ENCODE results near the gene GPER1. TPM values are rescaled to one million over a fixed set of nuclear protein-coding genes. Genes with fewer than 3 reads are reported as not detected.

Gene GPER1
- total and polyA plus RNA-seq, 4 donors = 3.3 to 12.2 (median 10.1) TPM

GRCh38 chr7:1094870-1095269 lies 7.0 kb downstream of the GPER1 start:
- Histone ChIP-seq H3K36me3 (ENCODE audit: control insufficient read depth, insufficient read depth, low read length) (peaks cover 67% of the 10 kb centered on the region), H3K4me1 (ENCODE audit: control insufficient read depth, insufficient read depth, low read length) (peaks cover 27% of the 10 kb centered on the region), H3K27ac (ENCODE audit: low read depth, low read length) (no peak overlapping the region), H3K9me3 (ENCODE audit: control insufficient read depth, insufficient read depth, low read length) (no peaks in the 10 kb centered on the region), H3K27me3 (ENCODE audit: control insufficient read depth, insufficient read depth, low read length) (no peaks in the 10 kb centered on the region), H3K4me3 (ENCODE audit: low read depth, low read length) (no peak overlapping the region)
- DNase-seq (ENCODE audit: low read depth in 4 of 6, low spot score in 6 of 6) = no peak
- whole genome bisulfite sequencing (ENCODE audit: insufficient coverage) = 85% methylated on average over 13 of the region's 14 CpGs

- peak in 2 of 6 donors; percentile 49 to 52 for DNase-seq (ENCODE audit: low read depth in 4 of 6, low spot score in 6 of 6)
- 27% methylated on average over 23 of the region's 23 CpGs for WGBS (ENCODE audit: insufficient coverage)
- Histone ChIP-seq H3K9me3 (ENCODE audit: control insufficient read depth, insufficient read depth, low read length) (no peaks in the 10 kb centered on the region), H3K27me3 (ENCODE audit: control insufficient read depth, insufficient read depth, low read length) (no peaks in the 10 kb centered on the region), H3K4me3 (ENCODE audit: low read depth, low read length) (no peak overlapping the region), H3K4me1 (ENCODE audit: control insufficient read depth, insufficient read depth, low read length) (peaks cover 35% of the 10 kb centered on the region), H3K27ac (ENCODE audit: low read depth, low read length) (peak overlapping the region; percentile 11), H3K36me3 (ENCODE audit: control insufficient read depth, insufficient read depth, low read length) (peaks cover 68% of the 10 kb centered on the region)
These were observed 7.8 kb downstream of the GPER1 start for GRCh38 chr7:1095621-1096155.

GRCh38 chr7:1096156-1097119 lies 8.5 kb downstream of the GPER1 start:
- WGBS (ENCODE audit: insufficient coverage) = 53% methylated on average over 35 of the region's 44 CpGs
- H3K9me3 ChIP-seq (ENCODE audit: control insufficient read depth, insufficient read depth, low read length) = no peaks in the 10 kb centered on the region
- peaks cover 68% of the 10 kb centered on the region for H3K36me3 ChIP-seq (ENCODE audit: control insufficient read depth, insufficient read depth, low read length)
- no peak overlapping the region for H3K4me3 ChIP-seq (ENCODE audit: low read depth, low read length)
- H3K27me3 ChIP-seq (ENCODE audit: control insufficient read depth, insufficient read depth, low read length) = no peaks in the 10 kb centered on the region
- DNase-seq (ENCODE audit: low read depth in 4 of 6, low spot score in 6 of 6) = peak in 2 of 6 donors; percentile 31 to 50
- peaks cover 43% of the 10 kb centered on the region for H3K4me1 ChIP-seq (ENCODE audit: control insufficient read depth, insufficient read depth, low read length)
- peak overlapping the region; percentile 11 for H3K27ac ChIP-seq (ENCODE audit: low read depth, low read length)

DNA sequence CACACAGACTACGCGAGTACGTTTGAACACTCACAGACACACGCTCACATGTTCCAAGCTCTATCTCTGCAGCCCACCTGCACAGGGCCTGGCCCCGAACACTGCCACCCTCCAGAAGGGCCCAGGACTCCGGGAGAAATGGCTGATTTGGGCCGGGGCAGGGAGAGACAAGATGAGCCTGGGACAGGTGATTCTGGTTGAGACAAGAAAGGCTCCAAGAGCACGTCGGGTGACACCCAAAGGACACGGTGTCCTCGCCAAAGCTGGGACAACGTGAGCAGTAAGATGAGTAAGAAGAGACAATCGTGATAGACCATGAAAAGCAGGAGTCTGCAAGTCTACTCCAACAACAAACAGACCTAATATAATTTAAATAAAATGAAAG lies 9.2 kb downstream of the GPER1 start:
- peaks cover 49% of the 10 kb centered on the region for H3K4me1 ChIP-seq (ENCODE audit: control insufficient read depth, insufficient read depth, low read length)
- 85% methylated on average over 7 of the region's 13 CpGs for WGBS (ENCODE audit: insufficient coverage)
- peaks cover 68% of the 10 kb centered on the region for H3K36me3 ChIP-seq (ENCODE audit: control insufficient read depth, insufficient read depth, low read length)
- H3K27ac ChIP-seq (ENCODE audit: low read depth, low read length) = no peak overlapping the region
- no peaks in the 10 kb centered on the region for H3K9me3 ChIP-seq (ENCODE audit: control insufficient read depth, insufficient read depth, low read length)
- DNase-seq (ENCODE audit: low read depth in 4 of 6, low spot score in 6 of 6) = no peak
- no peaks in the 10 kb centered on the region for H3K27me3 ChIP-seq (ENCODE audit: control insufficient read depth, insufficient read depth, low read length)
- no peak overlapping the region for H3K4me3 ChIP-seq (ENCODE audit: low read depth, low read length)

DNA sequence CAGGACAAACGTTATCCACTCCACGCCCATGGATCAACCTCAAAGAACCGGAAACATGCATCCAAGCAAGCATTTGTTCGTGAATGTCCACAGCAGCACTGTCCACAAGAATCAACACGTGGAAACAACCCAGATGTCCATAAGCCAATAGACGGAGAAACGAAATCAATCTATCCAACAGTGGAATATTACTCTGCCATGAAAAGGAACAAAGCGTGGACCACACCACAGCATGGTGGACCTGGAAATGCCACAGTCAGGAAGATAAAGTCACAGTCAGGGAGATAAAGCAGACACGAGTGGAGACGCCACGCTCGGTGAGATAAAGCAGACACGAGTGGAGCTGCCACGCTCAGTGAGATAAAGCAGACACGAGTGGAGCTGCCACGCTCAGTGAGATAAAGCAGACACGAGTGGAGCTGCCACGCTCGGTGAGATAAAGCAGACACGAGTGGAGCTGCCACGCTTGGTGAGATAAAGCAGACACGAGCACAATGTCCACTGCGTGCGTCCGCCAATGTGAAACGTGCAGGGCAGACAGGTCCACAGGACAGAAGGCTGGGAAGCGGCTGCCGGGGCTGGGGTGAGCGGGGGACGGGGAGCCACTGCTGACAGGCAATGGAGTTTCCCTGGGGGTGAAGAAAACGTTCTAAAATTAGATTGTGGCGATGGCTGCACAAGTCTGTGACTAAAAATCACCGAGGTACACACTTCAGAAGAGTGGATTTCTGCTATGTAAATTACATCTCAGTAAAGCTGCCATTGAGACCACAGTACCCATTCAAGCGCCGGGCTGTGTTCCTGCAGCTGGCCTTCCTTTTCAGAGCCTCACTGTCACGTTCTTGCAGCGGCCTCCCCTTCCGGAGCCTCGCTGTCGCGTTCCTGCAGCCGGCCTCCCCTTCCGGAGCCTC lies 10.6 kb downstream of the GPER1 start:
- peaks cover 60% of the 10 kb centered on the region for H3K4me1 ChIP-seq (ENCODE audit: control insufficient read depth, insufficient read depth, low read length)
- peaks cover 57% of the 10 kb centered on the region for H3K36me3 ChIP-seq (ENCODE audit: control insufficient read depth, insufficient read depth, low read length)
- no peak overlapping the region for H3K27ac ChIP-seq (ENCODE audit: low read depth, low read length)
- no peaks in the 10 kb centered on the region for H3K27me3 ChIP-seq (ENCODE audit: control insufficient read depth, insufficient read depth, low read length)
- no peak for DNase-seq (ENCODE audit: low read depth in 4 of 6, low spot score in 6 of 6)
- no peaks in the 10 kb centered on the region for H3K9me3 ChIP-seq (ENCODE audit: control insufficient read depth, insufficient read depth, low read length)
- no peak overlapping the region for H3K4me3 ChIP-seq (ENCODE audit: low read depth, low read length)
- WGBS (ENCODE audit: insufficient coverage) = 96% methylated on average over 30 of the region's 43 CpGs

- peaks cover 67% of the 10 kb centered on the region for H3K4me1 ChIP-seq (ENCODE audit: control insufficient read depth, insufficient read depth, low read length)
These were observed 11.2 kb downstream of the GPER1 start for GRCh38 chr7:1099154-1099542.

GRCh38 chr7:1099637-1100036 lies 11.7 kb downstream of the GPER1 start:
- no peaks in the 10 kb centered on the region for H3K27me3 ChIP-seq (ENCODE audit: control insufficient read depth, insufficient read depth, low read length)
- no peak overlapping the region for H3K4me3 ChIP-seq (ENCODE audit: low read depth, low read length)
- 93% methylated on average over 16 of the region's 16 CpGs for WGBS (ENCODE audit: insufficient coverage)
- H3K4me1 ChIP-seq (ENCODE audit: control insufficient read depth, insufficient read depth, low read length) = peaks cover 70% of the 10 kb centered on the region
- no peaks in the 10 kb centered on the region for H3K9me3 ChIP-seq (ENCODE audit: control insufficient read depth, insufficient read depth, low read length)
- DNase-seq (ENCODE audit: low read depth in 4 of 6, low spot score in 6 of 6) = no peak
- H3K36me3 ChIP-seq (ENCODE audit: control insufficient read depth, insufficient read depth, low read length) = peaks cover 58% of the 10 kb centered on the region
- no peak overlapping the region for H3K27ac ChIP-seq (ENCODE audit: low read depth, low read length)

More at GRCh38 chr7:1099154-1099542, 11.2 kb downstream of the GPER1 start:
- DNase-seq (ENCODE audit: low read depth in 4 of 6, low spot score in 6 of 6) = no peak
- 90% methylated on average over 11 of the region's 26 CpGs for WGBS (ENCODE audit: insufficient coverage)
- Histone ChIP-seq H3K4me3 (ENCODE audit: low read depth, low read length) (no peak overlapping the region), H3K36me3 (ENCODE audit: control insufficient read depth, insufficient read depth, low read length) (peaks cover 58% of the 10 kb centered on the region), H3K9me3 (ENCODE audit: control insufficient read depth, insufficient read depth, low read length) (no peaks in the 10 kb centered on the region), H3K27me3 (ENCODE audit: control insufficient read depth, insufficient read depth, low read length) (no peaks in the 10 kb centered on the region), H3K27ac (ENCODE audit: low read depth, low read length) (no peak overlapping the region)

- peaks cover 69% of the 10 kb centered on the region for H3K4me1 ChIP-seq (ENCODE audit: control insufficient read depth, insufficient read depth, low read length)
- H3K27ac ChIP-seq (ENCODE audit: low read depth, low read length) = no peak overlapping the region
- WGBS (ENCODE audit: insufficient coverage) = 67% methylated on average over 6 of the region's 14 CpGs
These were observed 12.5 kb downstream of the GPER1 start for GRCh38 chr7:1100386-1100785.

GRCh38 chr7:1100834-1101562 lies 13.1 kb downstream of the GPER1 start:
- WGBS (ENCODE audit: insufficient coverage) = 58% methylated on average over 32 of the region's 34 CpGs
- Histone ChIP-seq H3K4me3 (ENCODE audit: low read depth, low read length) (no peak overlapping the region), H3K36me3 (ENCODE audit: control insufficient read depth, insufficient read depth, low read length) (peaks cover 54% of the 10 kb centered on the region), H3K27ac (ENCODE audit: low read depth, low read length) (no peak overlapping the region), H3K4me1 (ENCODE audit: control insufficient read depth, insufficient read depth, low read length) (peaks cover 66% of the 10 kb centered on the region), H3K27me3 (ENCODE audit: control insufficient read depth, insufficient read depth, low read length) (no peaks in the 10 kb centered on the region), H3K9me3 (ENCODE audit: control insufficient read depth, insufficient read depth, low read length) (no peaks in the 10 kb centered on the region)
- DNase-seq (ENCODE audit: low read depth in 4 of 6, low spot score in 6 of 6) = peak in 1 of 6 donors; percentile 44

More at GRCh38 chr7:1100386-1100785, 12.5 kb downstream of the GPER1 start:
- no peak overlapping the region for H3K4me3 ChIP-seq (ENCODE audit: low read depth, low read length)
- no peaks in the 10 kb centered on the region for H3K27me3 ChIP-seq (ENCODE audit: control insufficient read depth, insufficient read depth, low read length)
- no peak for DNase-seq (ENCODE audit: low read depth in 4 of 6, low spot score in 6 of 6)
- H3K9me3 ChIP-seq (ENCODE audit: control insufficient read depth, insufficient read depth, low read length) = no peaks in the 10 kb centered on the region
- H3K36me3 ChIP-seq (ENCODE audit: control insufficient read depth, insufficient read depth, low read length) = peaks cover 56% of the 10 kb centered on the region

All from spinal cord (tissue), 10 donors.